GM12878 (cell line): ENCODE measurements around the gene OMG.

Experiments used
- ATF7 ChIP-seq: fragments of 450-650 bp; IDR thresholded peaks from 2 replicates; pipeline ENCODE4 v1.6.1; 2016; ENCODE audit warnings: low read depth, mild to moderate bottlenecking
- CREB1 ChIP-seq: IDR thresholded peaks from 2 replicates; pipeline ENCODE4 v1.6.1; 2012; ENCODE audit warnings: low read depth, mild to moderate bottlenecking, inconsistent platforms
- ESRRA ChIP-seq: IDR thresholded peaks from 2 replicates; pipeline ENCODE4 v1.6.1; 2012; ENCODE audit warnings: mild to moderate bottlenecking, low read length, improper control_type of control experiment
- EZH2 ChIP-seq: IDR thresholded peaks from 2 replicates; pipeline ENCODE4 v1.6.1; 2012; ENCODE audit warnings: low read depth, mild to moderate bottlenecking, control low read depth, inconsistent platforms, low read length, borderline replicate concordance; ENCODE audit not compliant: control insufficient read depth
- KDM1A ChIP-seq: fragments of 200-600 bp; sonication (generic); IDR thresholded peaks from 2 replicates; pipeline ENCODE4 v1.6.1; 2016; ENCODE audit warnings: borderline replicate concordance
- SMAD1 ChIP-seq: fragments of 450-650 bp; IDR thresholded peaks from 2 replicates; pipeline ENCODE4 v1.6.1; 2018; ENCODE audit warnings: mild to moderate bottlenecking, low read depth; ENCODE audit not compliant: partially characterized antibody
- ZZZ3 ChIP-seq: IDR thresholded peaks from 2 replicates; pipeline ENCODE4 v1.6.1; 2011; ENCODE audit warnings: low read depth; ENCODE audit not compliant: control insufficient read depth, insufficient read length
- TF ChIP-seq, protein P1 (sequence below): fragments of 450-650 bp; formaldehyde crosslinking; IDR thresholded peaks from 2 replicates; pipeline ENCODE4 v1.5.0; 2022; ENCODE audit warnings: mild to moderate bottlenecking, missing genetic modification characterization
- TF ChIP-seq, protein P2 (sequence below): IDR thresholded peaks from 2 replicates; pipeline ENCODE4 v1.6.1; 2011; ENCODE audit warnings: low read depth, mild to moderate bottlenecking, low read length, moderate library complexity, borderline replicate concordance; ENCODE audit errors: extremely low read depth
- TF ChIP-seq, protein P3 (sequence below), 3 experiments: IDR thresholded peaks in 2 of 3; conservative IDR thresholded peaks in 1 of 3; 2 replicates each; pipeline ENCODE4 v1.5.1; 2011; ENCODE audit warnings: low read depth in 3 of 3, low read length in 3 of 3, mild to moderate bottlenecking in 3 of 3, control low read depth in 2 of 3, moderate library complexity in 2 of 3, inconsistent platforms in 1 of 3, mixed read lengths in 1 of 3; ENCODE audit not compliant: control insufficient read depth in 2 of 3, insufficient read depth in 1 of 3; ENCODE audit errors: extremely low read depth in 1 of 3
- TF ChIP-seq, protein P4 (sequence below): IDR thresholded peaks from 2 replicates; pipeline ENCODE4 v1.6.1; 2012; ENCODE audit warnings: mild to moderate bottlenecking, low read depth, low read length
- TF ChIP-seq, protein P5 (sequence below): IDR thresholded peaks from 2 replicates; pipeline ENCODE4 v1.6.1; 2012; ENCODE audit warnings: low read depth, low read length, improper control_type of control experiment

DNA sequence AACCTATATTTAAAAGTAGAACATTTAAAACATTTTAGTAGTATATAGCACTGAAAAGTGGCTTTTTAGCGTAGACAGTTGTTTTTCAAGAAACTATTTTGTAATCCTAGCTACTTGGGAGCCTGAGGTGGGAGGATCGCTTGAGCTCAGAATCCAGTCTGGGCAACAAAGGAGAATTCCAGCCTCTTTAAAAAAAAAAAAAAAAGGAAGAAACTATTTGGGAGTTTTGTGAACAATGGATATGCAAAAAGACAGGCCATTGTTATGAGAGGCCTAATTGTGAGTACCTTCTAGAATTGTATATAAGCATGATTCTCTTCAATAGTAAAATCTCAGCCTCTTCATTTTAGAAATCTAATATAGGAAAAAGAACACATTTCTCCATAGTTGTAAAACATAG lies 17.6 kb downstream of the OMG start:
- TF ChIP-seq CREB1 (no peak), ZZZ3 (no peak), ESRRA (no peak), ATF7 (no peak), KDM1A (no peak), SMAD1 (no peak), EZH2 (no peak)
- TF ChIP-seq, protein P1, sequence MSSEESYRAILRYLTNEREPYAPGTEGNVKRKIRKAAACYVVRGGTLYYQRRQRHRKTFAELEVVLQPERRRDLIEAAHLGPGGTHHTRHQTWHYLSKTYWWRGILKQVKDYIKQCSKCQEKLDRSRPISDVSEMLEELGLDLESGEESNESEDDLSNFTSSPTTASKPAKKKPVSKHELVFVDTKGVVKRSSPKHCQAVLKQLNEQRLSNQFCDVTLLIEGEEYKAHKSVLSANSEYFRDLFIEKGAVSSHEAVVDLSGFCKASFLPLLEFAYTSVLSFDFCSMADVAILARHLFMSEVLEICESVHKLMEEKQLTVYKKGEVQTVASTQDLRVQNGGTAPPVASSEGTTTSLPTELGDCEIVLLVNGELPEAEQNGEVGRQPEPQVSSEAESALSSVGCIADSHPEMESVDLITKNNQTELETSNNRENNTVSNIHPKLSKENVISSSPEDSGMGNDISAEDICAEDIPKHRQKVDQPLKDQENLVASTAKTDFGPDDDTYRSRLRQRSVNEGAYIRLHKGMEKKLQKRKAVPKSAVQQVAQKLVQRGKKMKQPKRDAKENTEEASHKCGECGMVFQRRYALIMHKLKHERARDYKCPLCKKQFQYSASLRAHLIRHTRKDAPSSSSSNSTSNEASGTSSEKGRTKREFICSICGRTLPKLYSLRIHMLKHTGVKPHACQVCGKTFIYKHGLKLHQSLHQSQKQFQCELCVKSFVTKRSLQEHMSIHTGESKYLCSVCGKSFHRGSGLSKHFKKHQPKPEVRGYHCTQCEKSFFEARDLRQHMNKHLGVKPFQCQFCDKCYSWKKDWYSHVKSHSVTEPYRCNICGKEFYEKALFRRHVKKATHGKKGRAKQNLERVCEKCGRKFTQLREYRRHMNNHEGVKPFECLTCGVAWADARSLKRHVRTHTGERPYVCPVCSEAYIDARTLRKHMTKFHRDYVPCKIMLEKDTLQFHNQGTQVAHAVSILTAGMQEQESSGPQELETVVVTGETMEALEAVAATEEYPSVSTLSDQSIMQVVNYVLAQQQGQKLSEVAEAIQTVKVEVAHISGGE: no peak
- TF ChIP-seq, protein P2, sequence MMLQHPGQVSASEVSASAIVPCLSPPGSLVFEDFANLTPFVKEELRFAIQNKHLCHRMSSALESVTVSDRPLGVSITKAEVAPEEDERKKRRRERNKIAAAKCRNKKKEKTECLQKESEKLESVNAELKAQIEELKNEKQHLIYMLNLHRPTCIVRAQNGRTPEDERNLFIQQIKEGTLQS: no peak
- TF ChIP-seq, protein P3, sequence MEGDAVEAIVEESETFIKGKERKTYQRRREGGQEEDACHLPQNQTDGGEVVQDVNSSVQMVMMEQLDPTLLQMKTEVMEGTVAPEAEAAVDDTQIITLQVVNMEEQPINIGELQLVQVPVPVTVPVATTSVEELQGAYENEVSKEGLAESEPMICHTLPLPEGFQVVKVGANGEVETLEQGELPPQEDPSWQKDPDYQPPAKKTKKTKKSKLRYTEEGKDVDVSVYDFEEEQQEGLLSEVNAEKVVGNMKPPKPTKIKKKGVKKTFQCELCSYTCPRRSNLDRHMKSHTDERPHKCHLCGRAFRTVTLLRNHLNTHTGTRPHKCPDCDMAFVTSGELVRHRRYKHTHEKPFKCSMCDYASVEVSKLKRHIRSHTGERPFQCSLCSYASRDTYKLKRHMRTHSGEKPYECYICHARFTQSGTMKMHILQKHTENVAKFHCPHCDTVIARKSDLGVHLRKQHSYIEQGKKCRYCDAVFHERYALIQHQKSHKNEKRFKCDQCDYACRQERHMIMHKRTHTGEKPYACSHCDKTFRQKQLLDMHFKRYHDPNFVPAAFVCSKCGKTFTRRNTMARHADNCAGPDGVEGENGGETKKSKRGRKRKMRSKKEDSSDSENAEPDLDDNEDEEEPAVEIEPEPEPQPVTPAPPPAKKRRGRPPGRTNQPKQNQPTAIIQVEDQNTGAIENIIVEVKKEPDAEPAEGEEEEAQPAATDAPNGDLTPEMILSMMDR (IDR thresholded peaks at IDR 0.05 in 2 of 3, conservative IDR thresholded peaks at IDR 0.05 in 1 of 3; ENCODE audit: control insufficient read depth in 2 of 3, extremely low read depth in 1 of 3, insufficient read depth in 1 of 3, low read depth in 3 of 3, low read length in 3 of 3): no peak
- TF ChIP-seq, protein P4, sequence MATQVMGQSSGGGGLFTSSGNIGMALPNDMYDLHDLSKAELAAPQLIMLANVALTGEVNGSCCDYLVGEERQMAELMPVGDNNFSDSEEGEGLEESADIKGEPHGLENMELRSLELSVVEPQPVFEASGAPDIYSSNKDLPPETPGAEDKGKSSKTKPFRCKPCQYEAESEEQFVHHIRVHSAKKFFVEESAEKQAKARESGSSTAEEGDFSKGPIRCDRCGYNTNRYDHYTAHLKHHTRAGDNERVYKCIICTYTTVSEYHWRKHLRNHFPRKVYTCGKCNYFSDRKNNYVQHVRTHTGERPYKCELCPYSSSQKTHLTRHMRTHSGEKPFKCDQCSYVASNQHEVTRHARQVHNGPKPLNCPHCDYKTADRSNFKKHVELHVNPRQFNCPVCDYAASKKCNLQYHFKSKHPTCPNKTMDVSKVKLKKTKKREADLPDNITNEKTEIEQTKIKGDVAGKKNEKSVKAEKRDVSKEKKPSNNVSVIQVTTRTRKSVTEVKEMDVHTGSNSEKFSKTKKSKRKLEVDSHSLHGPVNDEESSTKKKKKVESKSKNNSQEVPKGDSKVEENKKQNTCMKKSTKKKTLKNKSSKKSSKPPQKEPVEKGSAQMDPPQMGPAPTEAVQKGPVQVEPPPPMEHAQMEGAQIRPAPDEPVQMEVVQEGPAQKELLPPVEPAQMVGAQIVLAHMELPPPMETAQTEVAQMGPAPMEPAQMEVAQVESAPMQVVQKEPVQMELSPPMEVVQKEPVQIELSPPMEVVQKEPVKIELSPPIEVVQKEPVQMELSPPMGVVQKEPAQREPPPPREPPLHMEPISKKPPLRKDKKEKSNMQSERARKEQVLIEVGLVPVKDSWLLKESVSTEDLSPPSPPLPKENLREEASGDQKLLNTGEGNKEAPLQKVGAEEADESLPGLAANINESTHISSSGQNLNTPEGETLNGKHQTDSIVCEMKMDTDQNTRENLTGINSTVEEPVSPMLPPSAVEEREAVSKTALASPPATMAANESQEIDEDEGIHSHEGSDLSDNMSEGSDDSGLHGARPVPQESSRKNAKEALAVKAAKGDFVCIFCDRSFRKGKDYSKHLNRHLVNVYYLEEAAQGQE: no peak
- TF ChIP-seq, protein P5, sequence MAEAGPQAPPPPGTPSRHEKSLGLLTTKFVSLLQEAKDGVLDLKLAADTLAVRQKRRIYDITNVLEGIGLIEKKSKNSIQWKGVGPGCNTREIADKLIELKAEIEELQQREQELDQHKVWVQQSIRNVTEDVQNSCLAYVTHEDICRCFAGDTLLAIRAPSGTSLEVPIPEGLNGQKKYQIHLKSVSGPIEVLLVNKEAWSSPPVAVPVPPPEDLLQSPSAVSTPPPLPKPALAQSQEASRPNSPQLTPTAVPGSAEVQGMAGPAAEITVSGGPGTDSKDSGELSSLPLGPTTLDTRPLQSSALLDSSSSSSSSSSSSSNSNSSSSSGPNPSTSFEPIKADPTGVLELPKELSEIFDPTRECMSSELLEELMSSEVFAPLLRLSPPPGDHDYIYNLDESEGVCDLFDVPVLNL: no peak
